Upper lobe of left lung (tissue), 4 donors: ENCODE data around the gene AHNAK.
A peak's percentile ranks its signal among the peaks of the same experiment; 100 is the strongest.

ENCODE experiments used
- POLR2A ChIP-seq, 4 donors: fragments of 450-650 bp; IDR thresholded peaks; one replicate each; pipeline ENCODE4 v1.5.1; 2016 to 2017; ENCODE audit warnings: antibody characterized with exemption in 4 of 4, mild to moderate bottlenecking in 2 of 4
- POLR2AphosphoS5 ChIP-seq, 2 donors: sonication (generic); formaldehyde crosslinking; IDR thresholded peaks; one replicate each; pipeline ENCODE4 v1.5.1; 2017; ENCODE audit warnings: antibody characterized with exemption in 2 of 2
- TF ChIP-seq, protein P1 (sequence below), 6 experiments: fragments of 450-650 bp in 4 of 6; fragments of 200-600 bp in 2 of 6; sonication (generic) in 2 of 6; IDR thresholded peaks; one replicate each; pipeline ENCODE4 v1.5.1; 2016 to 2019; ENCODE audit warnings: antibody characterized with exemption in 6 of 6

DNA sequence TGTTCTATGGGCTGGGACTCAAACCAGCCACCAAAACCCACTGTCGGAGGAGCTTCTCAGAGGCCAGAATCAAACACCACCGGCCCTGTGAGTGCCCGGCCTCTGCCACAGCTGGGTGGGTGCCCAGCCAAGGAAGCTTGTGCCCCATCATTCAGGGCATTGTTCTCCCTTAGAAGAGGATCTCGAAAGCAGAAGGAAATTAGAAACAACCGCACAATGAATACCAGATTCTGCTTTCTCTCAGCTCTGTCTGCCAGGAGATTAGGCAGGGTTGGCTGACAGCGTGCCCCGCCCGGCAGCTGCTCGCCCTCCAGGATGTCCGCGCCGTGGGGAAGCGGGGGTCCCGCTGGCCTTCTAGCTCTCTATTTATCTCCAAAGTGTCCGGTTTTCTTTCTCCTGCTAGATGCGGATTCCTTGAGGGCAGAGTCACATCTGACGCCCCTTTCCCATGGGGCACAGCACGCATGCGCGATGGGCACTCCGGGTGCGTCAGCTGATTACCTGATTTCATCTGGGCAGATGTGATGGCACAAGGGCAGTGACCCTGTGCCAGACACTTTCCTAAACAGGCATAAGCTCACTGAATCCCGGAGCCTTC, 102.3 kb downstream of the AHNAK start:
- TF ChIP-seq, protein P1, sequence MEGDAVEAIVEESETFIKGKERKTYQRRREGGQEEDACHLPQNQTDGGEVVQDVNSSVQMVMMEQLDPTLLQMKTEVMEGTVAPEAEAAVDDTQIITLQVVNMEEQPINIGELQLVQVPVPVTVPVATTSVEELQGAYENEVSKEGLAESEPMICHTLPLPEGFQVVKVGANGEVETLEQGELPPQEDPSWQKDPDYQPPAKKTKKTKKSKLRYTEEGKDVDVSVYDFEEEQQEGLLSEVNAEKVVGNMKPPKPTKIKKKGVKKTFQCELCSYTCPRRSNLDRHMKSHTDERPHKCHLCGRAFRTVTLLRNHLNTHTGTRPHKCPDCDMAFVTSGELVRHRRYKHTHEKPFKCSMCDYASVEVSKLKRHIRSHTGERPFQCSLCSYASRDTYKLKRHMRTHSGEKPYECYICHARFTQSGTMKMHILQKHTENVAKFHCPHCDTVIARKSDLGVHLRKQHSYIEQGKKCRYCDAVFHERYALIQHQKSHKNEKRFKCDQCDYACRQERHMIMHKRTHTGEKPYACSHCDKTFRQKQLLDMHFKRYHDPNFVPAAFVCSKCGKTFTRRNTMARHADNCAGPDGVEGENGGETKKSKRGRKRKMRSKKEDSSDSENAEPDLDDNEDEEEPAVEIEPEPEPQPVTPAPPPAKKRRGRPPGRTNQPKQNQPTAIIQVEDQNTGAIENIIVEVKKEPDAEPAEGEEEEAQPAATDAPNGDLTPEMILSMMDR (IDR thresholded peaks at IDR 0.05) = no peak
- peak in 1 of 4 donors; percentile 46 for TF ChIP-seq POLR2A (IDR thresholded peaks at IDR 0.05)
- peak in 1 of 2 donors; percentile 55 for TF ChIP-seq POLR2AphosphoS5 (IDR thresholded peaks at IDR 0.05)
